ENCODE measurements around the gene MAML2. TPM values are rescaled to one million over a fixed set of nuclear protein-coding genes. Genes with fewer than 3 reads are reported as not detected.

The MAML2 gene
- total RNA-seq, 4 donors from 2014 or later = 20.0 to 33.7 (median 23.2) TPM

DNA sequence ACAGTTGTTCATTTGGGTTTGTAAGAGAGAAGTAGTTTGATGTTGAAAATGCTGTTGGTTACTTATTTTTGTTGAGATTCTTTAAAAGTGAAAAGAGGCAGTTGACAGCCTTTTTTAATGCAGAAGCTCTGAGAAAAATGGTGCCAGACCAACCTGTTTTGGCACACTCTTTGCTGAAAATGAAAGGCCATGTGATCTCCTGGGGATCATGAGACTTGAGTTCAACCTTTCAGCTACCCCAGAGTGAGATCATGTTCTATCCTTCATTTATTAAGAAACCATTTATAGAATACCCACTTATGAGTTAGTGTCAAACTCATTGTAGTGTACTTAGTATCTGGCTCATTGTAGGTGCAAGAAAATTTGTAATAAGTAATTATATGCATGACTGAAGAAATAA lies 196.2 kb downstream of the MAML2 start:
- H3K27ac ChIP-seq (replicated peaks in 1 of 4) = no peak overlapping the region
- no peaks in the 10 kb centered on the region for H3K9me3 ChIP-seq
- H3K27me3 ChIP-seq = no peaks in the 10 kb centered on the region
- peaks cover 4 to 37% (median 35%) of the 10 kb centered on the region in 4 donors for H3K4me1 ChIP-seq
- H3K36me3 ChIP-seq = no peaks in the 10 kb centered on the region
- intact Hi-C loops (cut with DNase I) = no loop called here
- no peak for DNase-seq (ENCODE audit: extremely low spot score)
- TF ChIP-seq POLR2AphosphoS5 (IDR thresholded peaks at IDR 0.05) = no peak
- TF ChIP-seq POLR2A (IDR thresholded peaks at IDR 0.05; ENCODE audit: low read depth) = no peak
- TF ChIP-seq, protein P1, sequence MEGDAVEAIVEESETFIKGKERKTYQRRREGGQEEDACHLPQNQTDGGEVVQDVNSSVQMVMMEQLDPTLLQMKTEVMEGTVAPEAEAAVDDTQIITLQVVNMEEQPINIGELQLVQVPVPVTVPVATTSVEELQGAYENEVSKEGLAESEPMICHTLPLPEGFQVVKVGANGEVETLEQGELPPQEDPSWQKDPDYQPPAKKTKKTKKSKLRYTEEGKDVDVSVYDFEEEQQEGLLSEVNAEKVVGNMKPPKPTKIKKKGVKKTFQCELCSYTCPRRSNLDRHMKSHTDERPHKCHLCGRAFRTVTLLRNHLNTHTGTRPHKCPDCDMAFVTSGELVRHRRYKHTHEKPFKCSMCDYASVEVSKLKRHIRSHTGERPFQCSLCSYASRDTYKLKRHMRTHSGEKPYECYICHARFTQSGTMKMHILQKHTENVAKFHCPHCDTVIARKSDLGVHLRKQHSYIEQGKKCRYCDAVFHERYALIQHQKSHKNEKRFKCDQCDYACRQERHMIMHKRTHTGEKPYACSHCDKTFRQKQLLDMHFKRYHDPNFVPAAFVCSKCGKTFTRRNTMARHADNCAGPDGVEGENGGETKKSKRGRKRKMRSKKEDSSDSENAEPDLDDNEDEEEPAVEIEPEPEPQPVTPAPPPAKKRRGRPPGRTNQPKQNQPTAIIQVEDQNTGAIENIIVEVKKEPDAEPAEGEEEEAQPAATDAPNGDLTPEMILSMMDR (IDR thresholded peaks at IDR 0.05) = no peak
- TF ChIP-seq EP300 (IDR thresholded peaks at IDR 0.05) = no peak
- H3K4me3 ChIP-seq = no peak overlapping the region

DNA sequence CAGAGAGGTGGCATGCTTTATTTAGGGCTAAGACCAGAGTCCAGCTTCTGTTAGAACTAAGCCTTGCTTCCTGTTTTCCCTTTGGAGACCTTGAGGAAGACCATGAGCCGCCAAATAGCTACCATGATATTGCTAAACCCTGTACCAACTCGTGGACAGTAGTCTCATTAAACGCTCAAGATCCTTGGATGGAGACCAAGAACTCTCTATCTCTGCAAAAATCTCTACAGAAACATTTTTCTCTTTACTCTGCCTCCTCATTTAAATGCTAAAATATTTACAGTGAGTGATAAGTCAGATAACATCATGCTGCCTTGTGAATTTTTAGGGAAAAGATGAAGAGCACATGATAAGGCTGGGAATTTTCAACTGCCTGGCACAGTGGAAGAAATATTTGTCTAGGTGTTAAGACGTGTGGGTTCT lies 197.8 kb downstream of the MAML2 start:
- DNase-seq (ENCODE audit: extremely low spot score) = no peak
- H3K9me3 ChIP-seq = no peaks in the 10 kb centered on the region
- no peak overlapping the region for H3K27ac ChIP-seq (replicated peaks in 1 of 4)
- H3K27me3 ChIP-seq = no peaks in the 10 kb centered on the region
- TF ChIP-seq, protein P1 (IDR thresholded peaks at IDR 0.05) = no peak
- TF ChIP-seq EP300 (IDR thresholded peaks at IDR 0.05) (no peak), POLR2AphosphoS5 (IDR thresholded peaks at IDR 0.05) (no peak), POLR2A (IDR thresholded peaks at IDR 0.05; ENCODE audit: low read depth) (no peak)
- H3K36me3 ChIP-seq = no peaks in the 10 kb centered on the region
- peaks cover 4 to 37% (median 33%) of the 10 kb centered on the region in 4 donors for H3K4me1 ChIP-seq
- whole genome bisulfite sequencing = 74% methylated on average over 4 of the region's 4 CpGs
- intact Hi-C loops (cut with DNase I) = no loop called here
- no peak overlapping the region for H3K4me3 ChIP-seq

- Histone ChIP-seq H3K4me1 (peaks cover 4 to 37% (median 32%) of the 10 kb centered on the region in 4 donors), H3K27me3 (no peaks in the 10 kb centered on the region), H3K4me3 (no peak overlapping the region), H3K36me3 (no peaks in the 10 kb centered on the region), H3K27ac (replicated peaks in 1 of 4) (no peak overlapping the region), H3K9me3 (no peaks in the 10 kb centered on the region)
- no peak for DNase-seq (ENCODE audit: extremely low spot score)
- intact Hi-C loops (cut with DNase I) = no loop called here
- 89% methylated on average over 2 of the region's 2 CpGs for WGBS
- no peak for TF ChIP-seq POLR2AphosphoS5 (IDR thresholded peaks at IDR 0.05)
- TF ChIP-seq POLR2A (IDR thresholded peaks at IDR 0.05; ENCODE audit: low read depth) = no peak
- TF ChIP-seq, protein P1 (IDR thresholded peaks at IDR 0.05) = no peak
- TF ChIP-seq EP300 (IDR thresholded peaks at IDR 0.05) = no peak
Observed at GRCh38 chr11:96144553-96144952, 198.4 kb downstream of the MAML2 start.

DNA sequence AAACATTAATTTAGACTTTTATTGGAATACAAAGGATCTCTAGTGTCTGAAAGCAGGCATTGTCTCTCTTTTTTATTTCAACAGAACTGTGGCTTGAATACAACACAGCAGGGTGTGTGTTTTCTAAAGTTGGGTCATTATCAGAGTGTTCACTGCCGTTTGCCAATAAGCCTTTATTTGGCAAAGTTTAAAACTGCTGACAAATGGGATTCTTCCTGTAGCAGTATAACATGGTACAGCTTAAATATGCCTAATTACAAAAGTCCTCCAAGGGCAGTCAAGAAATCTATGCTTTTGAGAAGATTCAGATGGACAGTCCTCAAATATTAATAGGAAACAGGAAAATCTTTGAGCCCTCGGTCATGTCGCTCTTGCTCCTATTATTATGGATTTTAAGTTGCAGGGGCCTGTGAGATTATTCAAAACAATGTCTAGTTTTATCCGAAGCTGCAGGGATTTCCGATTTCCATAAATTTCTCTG lies 199.9 kb downstream of the MAML2 start:
- no peaks in the 10 kb centered on the region for H3K9me3 ChIP-seq
- H3K4me3 ChIP-seq = no peak overlapping the region
- peak overlapping the region in 2 of 4 donors; percentile 4 to 16 for H3K27ac ChIP-seq (replicated peaks in 1 of 4)
- H3K36me3 ChIP-seq = no peaks in the 10 kb centered on the region
- DNase-seq (ENCODE audit: extremely low spot score) = no peak
- H3K4me1 ChIP-seq = peaks cover 4 to 37% (median 32%) of the 10 kb centered on the region in 4 donors
- WGBS = 52% methylated on average over 5 of the region's 5 CpGs
- H3K27me3 ChIP-seq = no peaks in the 10 kb centered on the region
- intact Hi-C loops (cut with DNase I) = no loop called here
- TF ChIP-seq, protein P1 (IDR thresholded peaks at IDR 0.05) = no peak
- TF ChIP-seq POLR2AphosphoS5 (IDR thresholded peaks at IDR 0.05) (no peak), POLR2A (IDR thresholded peaks at IDR 0.05; ENCODE audit: low read depth) (no peak)

DNA sequence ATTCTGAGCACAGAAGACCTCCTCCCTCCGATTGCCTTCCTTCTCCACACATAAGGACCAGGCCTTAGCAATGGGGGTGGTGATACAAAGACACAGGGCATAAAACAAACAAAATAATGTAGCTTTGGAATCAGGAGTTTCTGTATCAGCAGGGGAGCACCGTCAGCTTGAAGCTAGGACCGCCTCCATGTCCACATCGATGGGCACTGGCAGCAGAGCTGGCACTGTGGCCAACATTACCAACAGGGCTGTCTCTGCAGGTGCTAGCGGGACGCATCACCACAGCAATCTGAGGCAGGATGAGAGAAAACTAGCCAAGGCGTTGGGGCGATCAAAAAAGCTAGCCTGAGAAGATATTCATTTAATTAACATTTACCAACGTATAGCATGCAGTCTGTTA lies 201.4 kb downstream of the MAML2 start:
- intact Hi-C loops (cut with DNase I) = no loop called here
- no peak for DNase-seq (ENCODE audit: extremely low spot score)
- WGBS = 96% methylated on average over 9 of the region's 9 CpGs
- H3K27ac ChIP-seq (replicated peaks in 1 of 4) = no peak overlapping the region
- H3K27me3 ChIP-seq = no peaks in the 10 kb centered on the region
- no peaks in the 10 kb centered on the region for H3K9me3 ChIP-seq
- H3K36me3 ChIP-seq = no peaks in the 10 kb centered on the region
- no peak overlapping the region for H3K4me3 ChIP-seq
- peaks cover 10 to 47% (median 43%) of the 10 kb centered on the region in 4 donors for H3K4me1 ChIP-seq
- no peak for TF ChIP-seq POLR2AphosphoS5 (IDR thresholded peaks at IDR 0.05)
- TF ChIP-seq, protein P1 (IDR thresholded peaks at IDR 0.05) = no peak

Data from esophagus muscularis mucosa (tissue), 4 donors.